8988T (cell line): ENCODE data around the gene NELFCD.
"Not testable (repeated sequence)": the region's sequence is repeated elsewhere in the genome, so short reads cannot be mapped to it uniquely, and the experiment has no call there.

Experiments
- DNase-seq: peaks from one replicate; pipeline ENCODE4 v3.0.0; 2011

Gene NELFCD

GRCh38 chr20:59027741-59028320 is 46.8 kb downstream of the NELFCD start:
- no peak for DNase-seq

GRCh38 chr20:59028812-59029211 is 47.8 kb downstream of the NELFCD start:
- DNase-seq = no peak

GRCh38 chr20:59030911-59031563 is 50.0 kb downstream of the NELFCD start:
- DNase-seq = no peak

- DNase-seq = no peak
These were observed 50.5 kb downstream of the NELFCD start for GRCh38 chr20:59031564-59032022.

- peak; percentile 81 for DNase-seq
These were observed 51.1 kb downstream of the NELFCD start, which contains the start of gene ATP5F1E for GRCh38 chr20:59032023-59032712. Gene ATP5F1E (minus strand): TSS chr20:59032335. CDS start chr20:59032251, 84 bp downstream.

- no peak for DNase-seq
These were observed 51.6 kb downstream of the NELFCD start for GRCh38 chr20:59032713-59033059.

GRCh38 chr20:59033093-59033492 is 52.0 kb downstream of the NELFCD start:
- no peak for DNase-seq

GRCh38 chr20:59033616-59034165 is 52.6 kb downstream of the NELFCD start:
- DNase-seq = no peak

- no peak for DNase-seq
These were observed 54.3 kb downstream of the NELFCD start for GRCh38 chr20:59035381-59035780.

- no peak for DNase-seq
These were observed 56.3 kb downstream of the NELFCD start for GRCh38 chr20:59037386-59037785.

- DNase-seq = no peak
These were observed 58.2 kb downstream of the NELFCD start for GRCh38 chr20:59039233-59039632.

- DNase-seq = no peak
These were observed 59.6 kb downstream of the NELFCD start for GRCh38 chr20:59040667-59041066.

- DNase-seq = not testable (repeated sequence)
These were observed 60.4 kb downstream of the NELFCD start for GRCh38 chr20:59041487-59041886.

- DNase-seq = peak; percentile 40
These were observed 61.2 kb downstream of the NELFCD start, which contains the start of gene PRELID3B for GRCh38 chr20:59042151-59042795. Gene PRELID3B (minus strand): TSS chr20:59042786. CDS start chr20:59042730, 56 bp downstream.

GRCh38 chr20:59042796-59043631 is 62.0 kb downstream of the NELFCD start:
- peak; percentile 97 for DNase-seq

- DNase-seq = no peak
These were observed 62.6 kb downstream of the NELFCD start for GRCh38 chr20:59043698-59044097.

- DNase-seq = no peak
These were observed 63.2 kb downstream of the NELFCD start for GRCh38 chr20:59044295-59044694.
